HEK293 (cell line): Measurements from ENCODE around the gene NLGN2.

Source experiments
- CTCF ChIA-PET: fragments of 350-600 bp; formaldehyde crosslinking; extraction: SDS; loops from one replicate; lab custom pipeline; 2021; ENCODE audit warnings: antibody characterized with exemption; lab: Yijun Ruan, JAX
- POLR2A ChIA-PET: fragments of 300-600 bp; formaldehyde crosslinking; extraction: SDS; loops from one replicate; lab custom pipeline; 2020; ENCODE audit warnings: antibody characterized with exemption, inconsistent platforms; lab: Yijun Ruan, JAX
- H3K27ac ChIP-seq: fragments of 200-500 bp; sonication (Bioruptor generic); 2 replicates; pipeline ENCODE4 v1.5.1; 2014; ENCODE audit warnings: low read depth, low read length, control low read depth, inconsistent platforms; ENCODE audit errors: extremely low read depth
- H3K36me3 ChIP-seq, 2 experiments: fragments of 200-500 bp in 1 of 2; sonication (Bioruptor generic) in 1 of 2; 1 replicate in 1 of 2; 2 replicates in 1 of 2; pipeline ENCODE4 v1.5.1; 2014 to 2017; ENCODE audit warnings: inconsistent platforms in 2 of 2, low read length in 2 of 2; ENCODE audit not compliant: control insufficient read depth in 2 of 2, insufficient read depth in 1 of 2
- H3K4me1 ChIP-seq: fragments of 200-500 bp; sonication (Bioruptor generic); 2 replicates; pipeline ENCODE4 v1.5.1; 2014; ENCODE audit warnings: mild to moderate bottlenecking, low read length, inconsistent platforms; ENCODE audit not compliant: control insufficient read depth, insufficient read depth
- H3K4me3 ChIP-seq: 2 replicates; pipeline ENCODE4 v1.5.1; 2011; ENCODE audit warnings: low read depth, mild to moderate bottlenecking, control low read depth, low read length, moderate library complexity
- H3K9me3 ChIP-seq: fragments of 200-500 bp; sonication (Bioruptor generic); 2 replicates; pipeline ENCODE4 v1.5.1; 2014; ENCODE audit warnings: low read depth, low read length, inconsistent platforms; ENCODE audit not compliant: control insufficient read depth, insufficient read depth
- CTCF ChIP-seq: fragments of 450-650 bp; formaldehyde crosslinking; IDR thresholded peaks from 2 replicates; pipeline ENCODE4 v1.5.1; 2016; ENCODE audit warnings: missing biosample characterization, missing genetic modification characterization
- EGR2 ChIP-seq: fragments of 450-650 bp; formaldehyde crosslinking; IDR thresholded peaks from 2 replicates; pipeline ENCODE4 v1.5.1; 2016; ENCODE audit warnings: low read depth, missing biosample characterization, missing genetic modification characterization
- FEZF1 ChIP-seq: fragments of 450-650 bp; formaldehyde crosslinking; IDR thresholded peaks from 2 replicates; pipeline ENCODE4 v1.5.1; 2016; ENCODE audit warnings: missing biosample characterization, missing genetic modification characterization
- GLIS1 ChIP-seq: fragments of 450-650 bp; formaldehyde crosslinking; IDR thresholded peaks from 2 replicates; pipeline ENCODE4 v1.5.1; 2016; ENCODE audit warnings: missing biosample characterization, missing genetic modification characterization
- KLF17 ChIP-seq: fragments of 450-650 bp; formaldehyde crosslinking; IDR thresholded peaks from 2 replicates; pipeline ENCODE4 v1.5.1; 2016; ENCODE audit warnings: missing biosample characterization, missing genetic modification characterization
- PATZ1 ChIP-seq: fragments of 450-650 bp; formaldehyde crosslinking; IDR thresholded peaks from 2 replicates; pipeline ENCODE4 v1.5.1; 2016; ENCODE audit warnings: missing biosample characterization, missing genetic modification characterization
- SCRT2 ChIP-seq: fragments of 450-650 bp; formaldehyde crosslinking; IDR thresholded peaks from 2 replicates; pipeline ENCODE4 v1.5.1; 2016; ENCODE audit warnings: missing biosample characterization, missing genetic modification characterization
- SP7 ChIP-seq: fragments of 450-650 bp; formaldehyde crosslinking; IDR thresholded peaks from 2 replicates; pipeline ENCODE4 v1.5.1; 2016; ENCODE audit warnings: missing biosample characterization, missing genetic modification characterization
- TRIM28 ChIP-seq: IDR thresholded peaks from 2 replicates; pipeline ENCODE4 v1.6.1; 2011; ENCODE audit warnings: low read length, control low read depth, borderline replicate concordance
- ZBTB6 ChIP-seq: fragments of 450-650 bp; formaldehyde crosslinking; IDR thresholded peaks from 2 replicates; pipeline ENCODE4 v1.5.1; 2017; ENCODE audit warnings: missing biosample characterization, missing genetic modification characterization
- ZEB2 ChIP-seq: fragments of 450-650 bp; formaldehyde crosslinking; IDR thresholded peaks from 2 replicates; pipeline ENCODE4 v1.5.1; 2016; ENCODE audit warnings: missing biosample characterization, missing genetic modification characterization
- ZIC2 ChIP-seq: fragments of 450-650 bp; formaldehyde crosslinking; IDR thresholded peaks from 2 replicates; pipeline ENCODE4 v1.5.1; 2016; ENCODE audit warnings: missing biosample characterization, missing genetic modification characterization
- ZNF10 ChIP-seq: fragments of 450-650 bp; formaldehyde crosslinking; IDR thresholded peaks from 2 replicates; pipeline ENCODE4 v1.5.1; 2017; ENCODE audit warnings: missing biosample characterization, missing genetic modification characterization
- ZNF202 ChIP-seq: fragments of 450-650 bp; formaldehyde crosslinking; IDR thresholded peaks from 2 replicates; pipeline ENCODE4 v1.5.1; 2016; ENCODE audit warnings: missing biosample characterization, missing genetic modification characterization, borderline replicate concordance
- ZNF24 ChIP-seq: fragments of 450-650 bp; formaldehyde crosslinking; IDR thresholded peaks from 2 replicates; pipeline ENCODE4 v1.5.1; 2016; ENCODE audit warnings: missing biosample characterization, missing genetic modification characterization
- ZNF335 ChIP-seq: fragments of 450-650 bp; formaldehyde crosslinking; conservative IDR thresholded peaks from 2 replicates; pipeline ENCODE4 v1.5.1; 2016; ENCODE audit warnings: missing biosample characterization, missing genetic modification characterization
- ZNF341 ChIP-seq: fragments of 450-650 bp; formaldehyde crosslinking; IDR thresholded peaks from 2 replicates; pipeline ENCODE4; 2016; ENCODE audit warnings: low read depth, missing biosample characterization, missing genetic modification characterization
- ZNF394 ChIP-seq: fragments of 450-650 bp; formaldehyde crosslinking; IDR thresholded peaks from 2 replicates; pipeline ENCODE4 v1.5.1; 2016; ENCODE audit warnings: missing biosample characterization, missing genetic modification characterization, mild to moderate bottlenecking, moderate library complexity, borderline replicate concordance
- ZNF398 ChIP-seq: fragments of 450-650 bp; formaldehyde crosslinking; IDR thresholded peaks from 2 replicates; pipeline ENCODE4 v1.5.1; 2017; ENCODE audit warnings: missing biosample characterization, missing genetic modification characterization
- ZNF423 ChIP-seq: fragments of 450-650 bp; formaldehyde crosslinking; IDR thresholded peaks from 2 replicates; pipeline ENCODE4 v1.5.1; 2016; ENCODE audit warnings: missing biosample characterization, missing genetic modification characterization
- ZNF513 ChIP-seq: fragments of 450-650 bp; IDR thresholded peaks from 2 replicates; pipeline ENCODE4 v1.5.1; 2018; ENCODE audit warnings: missing biosample characterization, missing genetic modification characterization
- ZNF548 ChIP-seq: fragments of 450-650 bp; formaldehyde crosslinking; IDR thresholded peaks from 2 replicates; pipeline ENCODE4 v1.5.1; 2016; ENCODE audit warnings: missing biosample characterization, missing genetic modification characterization
- ZNF561 ChIP-seq: fragments of 450-650 bp; IDR thresholded peaks from 2 replicates; pipeline ENCODE4 v1.5.1; 2018; ENCODE audit warnings: missing biosample characterization, missing genetic modification characterization, borderline replicate concordance
- ZNF596 ChIP-seq: fragments of 450-650 bp; IDR thresholded peaks from 2 replicates; pipeline ENCODE4 v1.5.0; 2018; ENCODE audit warnings: missing biosample characterization, mild to moderate bottlenecking, missing genetic modification characterization, moderate library complexity
- ZNF623 ChIP-seq: fragments of 450-650 bp; formaldehyde crosslinking; IDR thresholded peaks from 2 replicates; pipeline ENCODE4 v1.5.1; 2016; ENCODE audit warnings: missing biosample characterization, missing genetic modification characterization
- ZNF660 ChIP-seq: fragments of 450-650 bp; IDR thresholded peaks from 2 replicates; pipeline ENCODE4 v1.5.1; 2018; ENCODE audit warnings: missing biosample characterization, mild to moderate bottlenecking, missing genetic modification characterization
- ZSCAN30 ChIP-seq: fragments of 450-650 bp; IDR thresholded peaks from 2 replicates; pipeline ENCODE4 v1.5.1; 2018; ENCODE audit warnings: missing biosample characterization, mild to moderate bottlenecking, missing genetic modification characterization, moderate library complexity

Gene NLGN2

GRCh38 chr17:7440834-7441195, 33.2 kb downstream of the NLGN2 start:
- peaks cover 30% of the 10 kb centered on the region for H3K4me1 ChIP-seq
- no peak overlapping the region for H3K4me3 ChIP-seq
- no peaks in the 10 kb centered on the region for H3K9me3 ChIP-seq
- POLR2A ChIA-PET: interaction anchor here (0.5 to 3.1 kb wide), 11 partner anchors 10 to 210 kb away, joined by 3 to 21 read pairs (median 3); partner anchors contain the start of genes PLSCR3, POLR2A, TMEM256 and ZBTB4
- peak overlapping the region; percentile 74; the same call in 1 of the 2 replicates for H3K27ac ChIP-seq
- H3K36me3 ChIP-seq: no peaks in the 10 kb centered on the region
- CTCF ChIA-PET: interaction anchor here (0.6 to 3.8 kb wide), 3 partner anchors 21 to 394 kb away, joined by 3 to 18 read pairs (median 3); partner anchors contain the start of gene TMEM95
- TF ChIP-seq EGR2 (peak; percentile 65), KLF17 (peak; percentile 24; the same call in 1 of the 2 replicates), ZNF660 (tag by site-specific recombination) (no peak), ZNF513 (tag by site-specific recombination) (no peak), GLIS1 (peak; percentile 33), ZNF398 (tag by site-specific recombination) (peak; percentile 99), TRIM28 (no peak), ZNF423 (no peak), ZNF596 (tag by site-specific recombination) (no peak), SCRT2 (peak; percentile 93), ZNF561 (tag by site-specific recombination) (0 out of 2 replicates have a peak, but pooled peaks have one; percentile 25), ZNF548 (tag by site-specific recombination) (no peak), CTCF (tag by site-specific recombination) (peak; percentile 60; the same call in 1 of the 2 replicates), ZNF202 (tag by site-specific recombination) (no peak), ZNF623 (no peak), FEZF1 (no peak), ZEB2 (peak; percentile 33; the same call in 1 of the 2 replicates), ZBTB6 (tag by site-specific recombination) (no peak; the same call in 1 of the 2 replicates), ZNF24 (tag by site-specific recombination) (no peak), ZNF394 (no peak; the same call in 1 of the 2 replicates), SP7 (tag by site-specific recombination) (no peak), ZNF341 (tag by site-specific recombination) (no peak), ZNF335 (tag by site-specific recombination) (peak; percentile 69), ZIC2 (tag by site-specific recombination) (peak; percentile 79), PATZ1 (tag by site-specific recombination) (peak; percentile 93), ZNF10 (tag by site-specific recombination) (no peak), ZSCAN30 (tag by site-specific recombination) (0 out of 2 replicates have a peak, but pooled peaks have one; percentile 23)
